Nephron progenitor cell (in vitro differentiated cells): Measurements from ENCODE around the gene ABITRAM.
"Not testable (repeated sequence)": the region's sequence is repeated elsewhere in the genome, so short reads cannot be mapped to it uniquely, and the experiment has no call there.

Experiments used
- DNase-seq: peaks from one replicate; pipeline ENCODE4 v3.0.0; 2021
- H3K27ac Mint-ChIP-seq: 2 replicates; pipeline ENCODE4 v1.8.0; 2021; ENCODE audit warnings: mild to moderate bottlenecking, moderate library complexity, mixed read lengths
- H3K27me3 Mint-ChIP-seq: 2 replicates; pipeline ENCODE4 v1.8.0; 2021; ENCODE audit warnings: mild to moderate bottlenecking, low read depth, mixed read lengths; ENCODE audit not compliant: poor library complexity
- H3K36me3 Mint-ChIP-seq: 2 replicates; pipeline ENCODE4 v1.8.0; 2021; ENCODE audit warnings: low read depth, mixed read lengths
- H3K4me1 Mint-ChIP-seq: 2 replicates; pipeline ENCODE4 v1.8.0; 2021; ENCODE audit warnings: mixed read lengths
- H3K4me3 Mint-ChIP-seq: 2 replicates; pipeline ENCODE4 v1.8.0; 2021; ENCODE audit warnings: mild to moderate bottlenecking, moderate library complexity, mixed read lengths
- H3K9me3 Mint-ChIP-seq: 2 replicates; pipeline ENCODE4 v1.8.0; 2021; ENCODE audit warnings: mild to moderate bottlenecking, moderate library complexity, mixed read lengths
- CTCF ChIP-seq: fragments of 200-600 bp; sonication (generic); IDR thresholded peaks from 2 replicates; pipeline ENCODE4 v1.5.0; 2021; ENCODE audit warnings: antibody characterized with exemption

ABITRAM gene

GRCh38 chr9:108934323-108934893 is at the start of gene ABITRAM:
TSS of gene ABITRAM (plus strand) at chr9:108934400. CDS start at chr9:108934487, 87 bp downstream.
- no peaks in the 10 kb centered on the region for H3K27me3 Mint-ChIP-seq
- no peaks in the 10 kb centered on the region for H3K9me3 Mint-ChIP-seq
- peak within 1 kb of the TSS; percentile 96 for H3K27ac Mint-ChIP-seq
- TF ChIP-seq CTCF, result no peak
- H3K4me1 Mint-ChIP-seq, result peaks cover 44% of the 10 kb centered on the region
- peak within 1 kb of the TSS; percentile 98 for H3K4me3 Mint-ChIP-seq
- peak; percentile 83 for DNase-seq
- H3K36me3 Mint-ChIP-seq, result peaks cover 19% of the 10 kb centered on the region

- Mint-ChIP-seq H3K4me3 (no peak overlapping the region), H3K4me1 (no peaks in the 10 kb centered on the region), H3K27me3 (no peaks in the 10 kb centered on the region), H3K27ac (no peak overlapping the region), H3K9me3 (no peaks in the 10 kb centered on the region), H3K36me3 (peaks cover 58% of the 10 kb centered on the region)
- DNase-seq, result no peak
- no peak for TF ChIP-seq CTCF
These were observed 49.5 kb upstream of the ABITRAM start for GRCh38 chr9:108884701-108885100.

- DNase-seq, result no peak
- peaks cover 50% of the 10 kb centered on the region for H3K36me3 Mint-ChIP-seq
- no peak overlapping the region for H3K27ac Mint-ChIP-seq
- H3K27me3 Mint-ChIP-seq, result no peaks in the 10 kb centered on the region
- TF ChIP-seq CTCF, result no peak
- no peak overlapping the region for H3K4me3 Mint-ChIP-seq
- no peaks in the 10 kb centered on the region for H3K9me3 Mint-ChIP-seq
- H3K4me1 Mint-ChIP-seq, result no peaks in the 10 kb centered on the region
These were observed 48.4 kb upstream of the ABITRAM start for GRCh38 chr9:108885643-108886348.

GRCh38 chr9:108886594-108887271 is 47.5 kb upstream of the ABITRAM start:
- H3K36me3 Mint-ChIP-seq, result peaks cover 56% of the 10 kb centered on the region
- H3K4me3 Mint-ChIP-seq, H3K27me3 Mint-ChIP-seq, DNase-seq, H3K4me1 Mint-ChIP-seq, H3K27ac Mint-ChIP-seq, H3K9me3 Mint-ChIP-seq: not testable (repeated sequence)

- DNase-seq, result no peak
- Mint-ChIP-seq H3K9me3 (no peaks in the 10 kb centered on the region), H3K4me3 (no peak overlapping the region), H3K27ac (no peak overlapping the region), H3K36me3 (peaks cover 57% of the 10 kb centered on the region), H3K27me3 (peaks cover 2% of the 10 kb centered on the region), H3K4me1 (no peaks in the 10 kb centered on the region)
- TF ChIP-seq CTCF, result no peak
These were observed 44.5 kb upstream of the ABITRAM start for GRCh38 chr9:108889649-108890067.

GRCh38 chr9:108894225-108894997 is 39.8 kb upstream of the ABITRAM start:
- Mint-ChIP-seq H3K27me3 (peaks cover 2% of the 10 kb centered on the region), H3K9me3 (no peaks in the 10 kb centered on the region), H3K36me3 (peaks cover 67% of the 10 kb centered on the region), H3K27ac (no peak overlapping the region), H3K4me3 (no peak overlapping the region), H3K4me1 (no peaks in the 10 kb centered on the region)
- no peak for DNase-seq
- no peak for TF ChIP-seq CTCF
